Measurements from ENCODE around the gene STARD5.

The STARD5 gene

DNA sequence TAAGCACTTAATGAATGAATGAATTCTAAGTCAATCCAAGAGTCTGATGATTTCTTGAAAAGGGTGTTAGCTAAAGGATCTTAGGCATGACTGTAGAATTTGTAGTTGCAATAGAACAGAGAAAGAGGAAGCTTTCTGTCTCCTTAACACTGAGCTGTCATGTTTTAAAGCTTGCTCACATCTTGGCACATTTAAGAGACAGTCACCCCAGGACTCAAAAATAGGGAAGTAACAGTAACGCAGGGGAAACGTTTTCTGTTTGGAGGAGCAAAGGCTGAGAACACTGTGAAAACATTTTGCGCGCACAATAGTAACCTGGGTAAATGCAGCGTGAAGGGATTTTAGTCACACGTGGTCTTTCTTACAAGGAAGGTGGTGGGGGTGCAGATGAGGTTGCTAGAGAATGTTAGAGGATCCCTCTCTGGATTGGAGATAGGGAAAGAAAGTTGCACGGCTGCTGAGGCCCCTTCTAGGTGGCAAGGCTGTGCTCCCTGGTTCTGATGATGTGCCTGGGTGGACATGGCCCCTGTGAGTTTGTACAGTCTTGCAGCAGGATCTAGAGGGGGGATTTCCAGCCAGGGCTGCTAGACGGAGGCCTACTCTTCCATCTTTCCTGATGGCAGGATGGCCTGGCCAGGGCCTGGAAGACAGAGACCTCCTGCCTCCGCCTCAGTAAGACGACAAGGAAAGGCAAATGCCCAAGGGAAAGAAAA lies 12.0 kb downstream of the STARD5 start:
- DNase-seq (ENCODE audit: low read depth) = no peak

GRCh38 chr15:81310480-81310879 lies 13.5 kb downstream of the STARD5 start:
- no peak for DNase-seq (ENCODE audit: low read depth)

DNA sequence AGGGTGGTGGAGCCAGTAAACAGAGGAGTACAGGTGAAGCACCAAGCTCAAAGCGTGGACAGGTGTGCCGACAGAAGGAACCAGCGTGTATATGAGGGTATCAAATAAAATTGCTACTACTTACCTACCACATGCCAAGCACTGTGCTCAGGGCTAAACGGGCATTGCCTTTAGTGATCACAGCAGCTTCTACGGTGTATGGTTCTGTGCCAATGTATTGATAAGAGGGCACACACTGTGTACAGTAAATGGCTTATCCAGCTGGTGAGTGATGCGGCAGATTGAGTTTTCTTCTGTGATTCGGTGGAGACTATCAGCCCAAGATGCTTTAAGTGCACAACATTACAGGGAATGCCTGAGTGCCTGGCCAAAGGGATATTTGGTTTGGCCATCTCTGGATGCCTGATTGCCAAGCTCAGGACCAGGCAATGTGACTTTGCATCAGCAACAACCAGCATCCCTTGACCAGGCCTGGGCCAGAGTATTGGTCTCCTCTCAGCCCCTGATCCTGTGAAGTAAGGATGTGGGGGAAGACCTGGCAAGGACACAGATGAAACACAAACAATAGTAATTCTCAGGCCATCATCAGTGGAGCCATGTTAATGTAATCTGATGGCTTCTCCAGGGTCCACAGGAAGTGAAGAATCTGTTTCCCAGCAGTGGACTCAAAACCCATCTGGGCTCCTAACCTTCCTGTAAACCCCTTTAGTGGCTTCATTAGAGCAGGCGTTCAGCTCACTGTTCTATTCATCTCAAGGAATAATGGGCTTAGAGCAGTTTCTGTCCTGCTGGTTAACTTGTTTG lies 14.1 kb downstream of the STARD5 start:
- no peak for DNase-seq (ENCODE audit: low read depth)

GRCh38 chr15:81308260-81308659 lies 15.7 kb downstream of the STARD5 start:
- DNase-seq (ENCODE audit: low read depth) = no peak

DNA sequence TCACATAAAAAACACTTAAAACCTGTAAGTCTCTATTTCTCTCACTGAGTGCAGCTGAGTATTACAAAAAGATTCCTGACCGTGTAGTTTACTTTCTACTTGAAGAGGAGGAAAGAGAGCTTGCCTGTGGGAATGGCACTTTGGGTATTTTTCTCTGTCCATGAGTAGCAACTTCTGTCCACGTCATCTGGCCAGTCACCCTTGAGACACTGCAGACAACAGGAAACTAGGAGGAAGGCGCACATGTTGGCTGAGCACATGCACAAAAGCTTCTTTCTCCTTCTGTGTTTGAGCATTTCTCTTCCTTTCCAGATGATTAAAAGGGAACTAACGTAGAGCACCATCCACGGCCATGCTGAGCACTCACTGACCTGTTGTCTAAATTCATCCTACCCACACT lies 19.7 kb downstream of the STARD5 start:
- no peak for DNase-seq (ENCODE audit: low read depth)

DNA sequence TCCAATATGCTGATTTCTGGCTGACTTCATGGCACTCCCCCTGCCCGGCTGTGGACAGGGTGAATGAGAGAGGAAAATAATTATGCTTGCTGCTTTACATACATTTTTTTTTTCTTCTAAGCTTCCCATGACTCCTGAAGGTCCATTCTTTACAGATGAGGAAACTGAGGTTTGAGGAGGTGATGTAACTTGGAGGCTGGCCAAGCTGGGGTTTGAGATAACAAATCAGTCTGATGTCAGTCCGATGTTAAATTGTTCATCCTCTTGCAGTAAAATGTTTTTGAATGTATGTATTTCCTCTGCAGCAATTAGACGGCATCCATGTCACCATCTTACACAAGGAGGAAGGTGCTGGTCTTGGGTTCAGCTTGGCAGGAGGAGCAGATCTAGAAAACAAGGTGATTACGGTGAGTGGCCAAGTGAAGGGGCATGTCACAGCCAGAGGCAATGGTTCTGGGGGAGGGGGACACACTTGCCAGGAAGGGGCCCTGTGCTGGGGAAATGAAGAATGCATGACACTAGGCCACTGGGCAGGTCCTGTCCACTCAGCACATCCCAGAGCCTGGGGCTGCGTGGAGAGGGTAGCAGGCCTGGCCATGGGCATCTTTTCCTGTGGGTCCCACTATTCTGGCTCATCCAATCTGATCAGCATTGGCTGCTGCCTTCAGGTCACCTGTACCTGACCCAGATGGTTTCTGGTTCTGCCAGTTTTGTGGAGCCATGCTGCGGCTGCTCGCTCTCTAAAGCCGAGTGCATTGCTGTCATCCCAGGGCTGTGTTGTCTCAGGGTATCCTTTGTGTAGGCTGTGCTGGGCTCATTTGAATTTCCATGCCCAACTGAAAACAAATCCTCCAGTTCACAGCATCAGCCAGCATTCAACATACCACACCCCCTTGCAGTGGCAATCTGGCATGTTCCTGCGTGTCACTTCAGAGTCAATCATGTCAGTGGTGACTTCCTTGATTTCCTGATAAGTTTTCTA lies 20.4 kb downstream of the STARD5 start:
- no peak for DNase-seq (ENCODE audit: low read depth)

GRCh38 chr15:81302701-81303109 lies 21.2 kb downstream of the STARD5 start:
- no peak for DNase-seq (ENCODE audit: low read depth)

GRCh38 chr15:81301815-81302399 lies 22.0 kb downstream of the STARD5 start:
- DNase-seq (ENCODE audit: low read depth) = no peak

GRCh38 chr15:81301385-81301784 lies 22.6 kb downstream of the STARD5 start:
- no peak for DNase-seq (ENCODE audit: low read depth)

- DNase-seq (ENCODE audit: low read depth) = no peak
Observed at GRCh38 chr15:81299630-81300273, 24.2 kb downstream of the STARD5 start.

DNA sequence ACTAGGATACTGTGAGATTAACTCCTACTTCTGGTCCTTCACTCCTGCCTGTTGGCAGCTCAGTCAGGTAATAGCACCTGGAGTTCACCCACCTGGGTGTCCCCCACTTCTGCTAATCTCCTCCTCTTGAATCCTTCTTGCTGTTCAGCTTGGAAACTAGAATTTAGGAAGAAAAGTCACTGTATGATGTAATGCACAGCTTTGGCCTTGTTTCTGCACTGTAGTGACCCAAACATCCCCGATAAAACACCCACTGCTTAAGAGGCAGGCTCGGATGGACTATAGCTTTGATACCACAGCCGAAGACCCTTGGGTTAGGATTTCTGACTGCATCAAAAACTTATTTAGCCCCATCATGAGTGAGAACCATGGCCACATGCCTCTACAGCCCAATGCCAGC lies 24.8 kb downstream of the STARD5 start:
- no peak for DNase-seq (ENCODE audit: low read depth)

DNA sequence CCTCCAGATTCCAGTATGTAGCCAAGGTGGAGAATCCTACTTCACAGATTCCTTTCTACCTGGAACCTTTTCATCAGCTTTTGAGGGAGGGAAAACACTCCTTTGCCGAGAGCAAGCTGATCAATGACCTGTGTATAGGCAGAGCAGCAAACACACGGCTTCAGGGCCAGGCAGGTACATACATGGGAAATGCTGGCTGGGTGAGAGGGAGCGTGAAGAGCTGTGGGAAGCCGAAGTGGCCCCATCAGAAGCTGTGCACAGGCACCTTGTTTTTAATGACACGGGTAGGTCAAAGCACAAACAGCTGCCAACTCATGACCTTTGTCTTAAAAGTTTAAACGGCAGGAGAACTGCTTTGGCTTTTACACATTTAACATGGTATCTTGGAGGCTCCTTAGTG lies 25.3 kb downstream of the STARD5 start:
- no peak for DNase-seq (ENCODE audit: low read depth)

DNA sequence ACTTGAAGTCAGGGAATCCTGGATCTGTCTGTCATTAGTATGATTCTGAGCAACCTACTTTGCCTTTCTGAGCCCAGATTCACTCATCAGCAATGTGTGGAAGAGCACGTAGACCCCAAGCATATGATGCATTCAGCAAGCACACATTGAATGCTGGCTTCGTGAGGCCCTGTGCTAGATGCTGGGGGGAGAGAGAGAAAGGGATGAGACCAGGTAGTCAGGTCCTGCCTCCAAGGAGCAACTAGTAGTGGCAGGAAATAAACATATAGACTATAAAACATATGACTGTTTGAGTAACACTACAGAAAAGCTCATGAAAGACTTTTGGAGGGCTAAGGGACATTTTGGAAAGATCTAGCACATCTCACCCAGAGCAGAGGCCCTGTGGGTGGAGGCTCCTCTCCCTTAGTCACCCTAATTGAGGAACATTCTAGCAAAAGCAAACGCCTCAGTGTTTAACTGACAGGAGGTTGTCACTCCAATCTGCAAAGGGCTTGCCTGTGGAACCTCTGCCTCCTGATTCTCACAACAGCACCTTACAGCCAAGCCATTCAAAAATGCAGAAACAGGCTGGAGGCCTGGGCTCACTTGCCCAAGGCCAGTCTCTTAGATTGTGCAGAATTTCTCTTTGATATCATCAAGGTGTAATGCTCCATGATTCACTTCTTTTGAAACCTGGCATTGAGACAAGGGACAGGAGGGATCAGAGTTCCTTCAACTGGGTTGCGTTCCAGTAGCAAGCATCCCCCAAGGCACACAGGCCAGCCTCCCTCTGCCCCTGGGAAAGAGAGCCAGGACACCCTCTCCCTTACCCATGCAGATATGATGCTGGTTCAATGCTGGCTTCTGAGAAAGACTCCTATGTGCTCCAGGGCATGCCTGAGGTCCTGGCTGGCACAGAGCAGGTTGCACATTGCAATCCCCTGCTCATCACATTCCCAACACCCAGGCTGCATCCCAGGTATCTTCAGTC lies 26.1 kb downstream of the STARD5 start:
- DNase-seq (ENCODE audit: low read depth) = no peak

DNA sequence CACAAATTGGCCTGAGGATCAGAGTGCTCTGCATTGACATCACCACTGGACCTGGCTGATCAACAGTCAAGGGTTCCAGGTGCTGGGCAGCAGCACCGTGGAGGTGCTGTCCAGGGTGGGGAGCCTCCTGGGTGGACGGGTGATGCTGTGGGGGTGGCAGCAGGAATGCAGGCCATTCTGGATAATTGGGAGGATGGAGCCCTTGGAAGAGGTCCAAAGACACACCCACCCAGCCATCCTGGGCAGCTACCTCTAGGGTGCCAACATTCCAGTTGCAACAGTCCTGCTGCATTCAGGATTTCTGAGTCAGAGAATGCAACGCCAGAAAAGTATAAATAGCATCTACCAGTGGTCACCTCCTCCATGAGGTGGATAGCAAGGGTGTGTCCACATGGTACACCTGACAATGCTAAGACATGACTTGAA lies 26.8 kb downstream of the STARD5 start:
- DNase-seq (ENCODE audit: low read depth) = no peak

DNA sequence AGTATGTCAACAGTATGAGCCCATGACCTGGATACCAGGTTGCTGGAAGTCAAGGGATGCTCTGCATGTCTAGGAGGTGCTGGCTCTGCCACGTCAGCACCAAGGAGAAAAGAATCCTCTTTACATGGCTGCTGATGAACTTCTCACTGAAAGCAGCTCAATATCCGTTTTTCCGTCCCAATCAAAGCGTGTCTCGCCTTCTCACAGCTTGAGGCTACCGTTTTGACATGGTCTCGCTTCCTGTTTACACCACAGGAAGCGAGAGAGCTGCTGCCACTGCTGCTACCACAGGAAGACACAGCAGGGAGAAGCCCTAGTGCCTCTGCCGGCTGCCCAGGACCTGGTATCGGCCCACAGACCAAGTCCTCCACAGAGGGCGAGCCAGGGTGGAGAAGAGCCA lies 27.3 kb downstream of the STARD5 start:
- DNase-seq (ENCODE audit: low read depth) = no peak

DNA sequence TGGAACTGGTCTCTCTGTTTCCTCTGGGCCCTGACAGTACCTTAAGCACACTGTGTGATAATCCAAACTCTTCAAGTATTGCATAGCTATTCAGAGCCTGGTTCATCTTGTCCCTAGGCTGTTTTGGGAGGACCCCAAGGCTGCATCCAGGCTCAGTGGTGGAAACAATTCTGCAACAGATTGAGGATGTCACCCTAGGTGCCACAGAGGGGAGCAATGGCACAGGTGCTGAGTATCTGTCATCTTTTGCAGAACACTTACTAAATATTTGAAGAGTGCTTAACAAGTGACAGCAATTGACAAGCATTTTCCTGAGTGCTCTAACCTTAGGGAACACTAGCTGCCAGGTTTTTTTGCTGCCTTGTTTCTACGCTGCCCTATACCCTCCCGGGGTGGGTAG lies 27.8 kb downstream of the STARD5 start:
- no peak for DNase-seq (ENCODE audit: low read depth)

GRCh38 chr15:81295486-81296121 lies 28.3 kb downstream of the STARD5 start:
- no peak for DNase-seq (ENCODE audit: low read depth)

DNA sequence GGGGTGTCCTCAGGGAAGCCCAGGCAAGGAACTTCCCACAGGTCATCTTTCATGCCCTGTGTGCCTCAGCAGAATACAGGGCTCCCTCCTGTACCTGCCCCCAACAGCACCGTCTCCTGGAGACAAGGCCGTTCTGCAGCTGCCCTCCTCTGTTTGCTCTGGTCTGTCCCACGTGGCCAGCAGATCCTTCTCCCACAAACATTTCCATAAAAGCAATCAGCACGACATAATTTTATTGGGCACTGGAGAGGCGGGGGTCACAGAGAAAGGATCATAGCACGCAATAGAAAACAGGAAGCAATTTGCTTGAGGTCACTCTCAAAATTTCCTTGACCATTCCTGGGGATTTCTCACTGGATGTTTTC lies 29.4 kb downstream of the STARD5 start:
- DNase-seq (ENCODE audit: low read depth) = no peak

DNA sequence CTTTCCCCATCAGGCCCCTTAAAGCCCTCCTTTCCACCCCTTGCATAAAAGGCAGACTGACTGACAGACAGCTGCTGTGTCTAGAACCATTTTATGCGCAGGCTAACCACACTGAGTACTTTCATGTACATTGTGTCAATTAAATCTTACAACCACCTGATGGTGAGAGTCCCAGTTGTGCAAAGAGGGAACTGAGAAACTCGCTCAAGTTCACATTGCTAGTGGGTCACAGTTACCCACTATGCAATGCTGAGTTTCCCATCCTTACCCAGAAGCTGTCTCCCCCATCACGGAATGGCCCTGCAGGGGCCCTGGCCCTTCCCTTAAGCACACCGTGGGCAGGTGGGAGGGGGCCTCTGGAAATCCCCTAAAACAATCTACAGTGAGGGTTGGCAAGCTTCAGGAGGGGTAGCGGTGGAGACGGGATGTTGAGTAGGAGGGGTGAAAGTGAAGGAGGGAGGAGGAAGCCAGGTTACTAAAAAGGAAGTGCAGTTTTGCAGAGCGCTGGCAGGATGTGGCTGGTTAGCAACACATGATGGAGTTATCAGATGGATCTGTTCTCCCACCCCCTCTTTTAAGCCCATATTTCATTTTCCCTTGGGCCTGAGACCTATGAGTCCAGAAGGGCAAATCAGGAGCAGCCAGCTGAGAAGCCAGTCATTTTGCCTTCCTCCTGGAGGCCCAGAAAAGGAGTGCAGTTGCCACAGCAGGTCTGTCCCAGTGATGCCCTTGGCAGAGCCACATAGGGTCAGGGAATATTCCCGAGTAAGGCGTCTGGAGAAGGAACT lies 30.0 kb downstream of the STARD5 start:
- DNase-seq (ENCODE audit: low read depth) = no peak

Data from fibroblast of the conjunctiva (primary cell).